SIG-M5 (cell line): ENCODE results near the gene SCAF1.
A peak's percentile ranks its signal among the peaks of the same experiment; 100 is the strongest.

Source experiments
- DNase-seq: peaks from one replicate; lab custom pipeline; 2025; lab: John Stamatoyannopoulos, UW

Gene SCAF1

DNA sequence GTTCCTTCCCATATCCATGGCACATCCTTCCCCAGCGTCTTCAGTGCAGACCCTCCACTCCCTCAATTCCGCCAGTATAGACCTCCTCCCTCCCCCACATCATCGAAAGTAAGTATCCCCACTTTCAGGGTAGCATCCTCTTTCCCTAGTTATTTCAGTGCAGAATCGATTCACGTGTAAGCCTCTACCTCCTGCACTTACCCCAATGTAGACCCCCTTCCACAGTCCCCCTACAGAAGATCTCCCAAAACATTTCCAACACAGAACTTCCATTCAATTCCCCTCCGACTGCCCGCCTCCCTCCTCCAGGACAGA lies 23.0 kb downstream of the SCAF1 start:
- no peak for DNase-seq

DNA sequence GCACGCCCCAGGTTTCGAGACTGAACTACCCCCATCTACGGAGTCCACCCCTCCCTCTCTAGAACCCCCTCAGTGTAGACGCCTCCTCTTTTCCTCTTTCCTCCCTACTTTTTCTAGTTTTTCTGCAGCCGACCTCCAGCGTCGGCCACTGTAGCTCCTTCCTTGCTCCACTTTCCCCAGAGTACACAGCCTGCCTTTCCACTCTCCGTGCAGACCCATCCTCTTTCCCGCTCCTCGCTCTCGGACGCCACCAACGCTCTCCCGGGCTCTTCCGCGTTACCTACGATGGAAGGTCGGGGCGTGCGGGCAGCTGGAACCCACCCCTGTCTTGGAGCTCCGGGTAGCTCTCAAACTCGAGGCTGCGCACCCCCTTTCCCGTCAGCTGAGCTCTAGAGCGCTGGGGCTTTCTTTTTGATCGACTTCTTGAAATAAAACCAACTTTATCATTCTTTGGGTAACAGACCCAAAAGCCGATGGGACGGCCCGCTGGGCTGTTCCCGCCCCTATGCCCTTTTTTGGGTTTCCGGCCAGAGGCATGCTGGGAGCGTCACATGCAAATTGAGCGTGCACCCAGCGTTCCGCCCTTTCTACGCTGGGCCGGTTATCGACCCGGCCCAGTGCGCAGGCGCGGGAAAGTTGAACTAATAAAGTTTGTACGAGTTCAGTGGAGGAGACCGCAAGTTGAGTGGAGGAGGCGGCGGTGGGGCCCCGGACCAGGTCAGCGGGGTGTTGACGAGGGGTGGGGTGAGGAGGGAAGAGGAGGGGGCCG lies 23.5 kb downstream of the SCAF1 start, which contains the start of the genes BCL2L12 and IRF3:
TSS of gene BCL2L12 (plus strand) at position 583 of the 769 bp plus-strand sequence. CDS start 760 bp downstream, outside the sequence.
TSS of gene IRF3 (minus strand) at position 507 of the 769 bp plus-strand sequence. CDS start 1,019 bp downstream, outside the sequence.
- peak; percentile 53 for DNase-seq

DNA sequence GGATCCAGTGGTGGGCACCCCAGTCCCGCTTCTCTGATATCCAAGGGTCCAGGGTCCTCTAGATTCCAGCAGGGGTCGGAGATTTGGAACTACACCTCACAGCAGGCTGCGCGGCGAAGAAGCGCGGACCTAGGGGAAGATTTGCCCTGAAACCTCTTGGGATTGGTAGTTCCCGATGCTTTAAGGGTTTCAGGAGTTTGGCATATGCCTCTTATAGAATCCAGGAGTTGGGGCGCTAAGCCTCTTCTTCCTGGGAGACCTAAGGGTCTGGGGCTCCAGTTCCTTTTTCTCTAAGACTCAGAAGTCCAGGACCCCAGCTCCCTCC lies 24.1 kb downstream of the SCAF1 start:
- no peak for DNase-seq

DNA sequence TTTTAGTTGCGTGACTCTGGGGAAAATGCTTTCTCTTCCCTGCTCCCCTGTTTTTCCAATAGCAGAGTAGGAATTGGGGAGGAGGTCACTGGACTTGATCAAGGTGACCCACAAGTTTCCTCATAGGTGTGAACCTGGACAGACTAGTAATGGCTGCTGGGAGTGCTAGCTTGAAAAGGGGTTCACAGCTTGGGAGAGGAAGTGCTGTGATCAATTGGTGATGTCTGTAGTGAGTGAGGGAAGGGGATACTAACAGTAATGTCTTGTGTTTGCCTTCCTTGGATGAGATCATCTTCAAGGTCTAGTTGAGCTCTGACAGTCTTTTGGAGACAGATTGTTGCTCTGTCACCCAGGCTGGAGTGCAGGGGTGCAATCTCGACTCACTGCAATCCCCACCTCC lies 25.5 kb downstream of the SCAF1 start:
- no peak for DNase-seq

DNA sequence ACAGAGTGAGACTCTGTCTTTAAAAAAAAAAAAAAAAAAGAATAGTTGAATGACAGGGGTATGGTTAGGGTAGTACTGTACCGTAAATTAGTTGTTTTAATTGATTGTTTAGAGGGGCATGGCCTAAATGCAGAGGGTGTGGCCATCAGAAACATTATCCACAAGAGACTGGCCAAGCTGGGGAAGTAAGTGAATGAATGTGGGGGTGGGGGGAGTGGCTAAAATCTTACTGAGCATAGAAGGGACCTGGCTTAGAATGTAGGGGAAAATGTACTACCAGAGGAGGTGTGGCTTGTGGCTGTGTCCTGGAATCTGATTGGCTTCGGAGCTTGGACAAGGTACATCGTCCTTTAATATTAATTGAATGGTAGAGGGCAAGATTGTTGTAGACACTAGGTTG lies 27.5 kb downstream of the SCAF1 start:
- DNase-seq: no peak

DNA sequence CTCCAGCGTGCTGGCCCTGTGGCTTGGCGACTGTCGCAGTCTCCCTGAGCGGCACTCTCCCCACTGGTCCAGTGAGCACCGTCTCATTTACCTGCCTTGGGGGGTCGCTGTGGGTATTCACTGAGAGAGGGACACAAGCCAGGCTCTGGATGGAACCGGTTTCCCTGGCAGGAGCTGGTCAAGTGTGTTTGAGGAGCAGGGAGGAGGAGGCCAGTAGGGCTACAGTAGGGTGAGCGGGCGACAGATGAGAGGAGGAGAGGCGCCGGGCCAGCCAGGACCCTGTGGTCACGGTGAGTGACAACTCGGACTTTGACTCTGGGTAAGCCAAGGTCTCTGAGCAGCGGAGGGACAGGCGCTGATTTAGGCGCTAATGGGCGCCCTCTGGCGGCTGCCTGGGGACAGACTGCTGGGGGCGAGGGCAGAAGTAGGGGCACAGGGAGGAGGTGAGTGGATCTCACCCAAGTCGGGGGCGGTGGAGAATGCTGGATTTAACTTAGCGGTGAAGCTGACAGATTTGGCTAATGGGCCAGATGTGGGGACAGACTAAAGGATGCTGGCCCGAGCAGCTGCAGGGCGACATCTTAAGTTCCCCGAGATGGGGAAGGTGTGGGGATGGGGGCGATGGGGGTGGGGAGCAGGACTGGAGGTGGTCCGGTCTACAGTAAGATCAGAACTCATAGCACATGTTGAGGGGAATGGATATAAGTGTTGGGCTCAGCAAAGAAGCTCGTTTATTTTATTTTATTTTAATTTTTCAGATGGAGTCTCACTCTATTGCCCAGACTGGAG lies 30.3 kb downstream of the SCAF1 start:
- no peak for DNase-seq

DNA sequence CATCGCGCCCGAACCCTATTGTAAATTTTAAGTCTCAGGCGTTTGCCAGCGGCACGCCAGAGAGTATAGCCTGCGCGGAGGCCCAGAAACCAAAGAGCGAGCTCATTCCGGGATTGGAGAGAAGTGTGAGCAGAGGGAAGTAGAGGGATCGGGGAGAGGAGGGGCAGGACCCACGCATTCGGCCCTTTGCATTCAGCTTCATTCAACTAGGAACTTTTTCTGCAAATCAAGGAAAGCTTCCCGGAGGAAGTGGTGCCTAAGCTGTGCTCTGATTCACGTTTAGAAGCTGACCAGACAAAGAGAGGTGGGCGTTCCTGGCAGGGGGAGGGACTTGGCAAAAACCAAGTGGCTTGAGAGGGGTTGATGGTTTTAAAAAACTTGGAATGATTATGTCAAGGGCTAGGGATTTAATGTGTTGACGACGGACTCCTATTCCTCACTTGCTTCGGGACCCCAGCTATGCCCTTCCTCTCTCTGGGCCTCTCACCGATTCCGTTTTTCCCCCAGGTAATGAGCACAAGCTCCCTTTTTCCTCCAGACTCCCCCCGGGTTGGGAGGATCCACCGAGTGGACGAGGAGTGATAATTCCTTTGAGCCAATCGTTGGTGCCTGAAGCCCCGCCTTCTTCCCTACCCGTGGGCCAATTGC lies 34.3 kb downstream of the SCAF1 start:
- no peak for DNase-seq

DNA sequence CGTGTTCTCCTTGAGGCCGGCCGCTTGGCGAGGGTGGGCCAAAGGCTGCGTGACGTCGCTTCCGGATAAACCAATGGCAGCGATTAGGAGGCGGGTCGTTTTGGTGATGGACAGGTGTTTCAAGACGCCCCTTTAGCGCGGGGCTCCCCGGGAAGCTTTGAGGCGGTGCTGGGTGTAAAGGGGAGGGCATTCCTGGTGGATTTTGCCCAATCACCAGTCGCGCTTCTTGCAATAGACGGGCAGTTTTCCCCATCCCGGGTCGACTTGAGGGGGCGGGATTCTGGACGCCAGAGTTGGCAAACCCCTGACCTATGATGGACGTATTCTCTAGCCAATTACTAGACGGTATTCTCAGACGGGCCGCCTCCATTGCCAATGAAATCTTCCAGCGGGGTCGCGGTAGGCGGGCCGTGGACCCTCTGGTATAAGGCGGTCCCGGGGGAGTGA lies 34.8 kb downstream of the SCAF1 start:
- peak; percentile 95 for DNase-seq

DNA sequence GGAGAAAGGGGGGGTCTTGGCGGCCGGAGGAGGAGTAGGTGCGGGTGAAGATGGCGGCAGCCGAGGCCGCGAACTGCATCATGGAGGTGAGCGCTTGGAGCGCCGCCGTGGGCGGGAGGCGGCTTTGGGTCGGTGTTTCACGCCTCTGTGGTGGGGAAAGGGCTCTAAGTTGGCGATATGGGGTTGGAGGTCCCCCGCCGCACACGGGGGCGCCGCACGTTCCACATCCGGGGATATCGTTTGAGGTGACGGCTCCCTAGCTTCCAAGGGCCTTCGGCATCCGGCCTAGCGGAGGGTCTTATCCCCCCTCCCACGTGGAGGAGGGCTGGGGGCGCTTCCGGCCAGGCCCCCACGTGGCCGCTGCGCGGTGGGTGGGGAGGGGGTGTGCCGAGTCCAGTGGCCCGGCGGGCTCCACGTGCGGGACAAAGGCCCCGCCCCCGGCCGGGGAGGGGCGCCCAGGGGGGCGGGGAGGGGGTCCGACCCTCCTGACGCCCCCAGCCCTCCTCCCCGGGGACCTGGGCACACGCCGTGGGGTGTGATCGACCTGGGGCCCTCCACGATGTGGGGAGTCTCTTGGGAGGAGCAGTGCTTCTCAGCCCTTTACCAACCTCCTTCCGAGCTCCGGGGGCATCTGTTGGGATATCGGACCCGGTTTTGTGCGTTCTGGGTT lies 35.4 kb downstream of the SCAF1 start, which contains the start of gene PRMT1:
TSS of gene PRMT1 (plus strand) at position 41 of the 670 bp plus-strand sequence. CDS start at position 51, 10 bp downstream.
- no peak for DNase-seq

DNA sequence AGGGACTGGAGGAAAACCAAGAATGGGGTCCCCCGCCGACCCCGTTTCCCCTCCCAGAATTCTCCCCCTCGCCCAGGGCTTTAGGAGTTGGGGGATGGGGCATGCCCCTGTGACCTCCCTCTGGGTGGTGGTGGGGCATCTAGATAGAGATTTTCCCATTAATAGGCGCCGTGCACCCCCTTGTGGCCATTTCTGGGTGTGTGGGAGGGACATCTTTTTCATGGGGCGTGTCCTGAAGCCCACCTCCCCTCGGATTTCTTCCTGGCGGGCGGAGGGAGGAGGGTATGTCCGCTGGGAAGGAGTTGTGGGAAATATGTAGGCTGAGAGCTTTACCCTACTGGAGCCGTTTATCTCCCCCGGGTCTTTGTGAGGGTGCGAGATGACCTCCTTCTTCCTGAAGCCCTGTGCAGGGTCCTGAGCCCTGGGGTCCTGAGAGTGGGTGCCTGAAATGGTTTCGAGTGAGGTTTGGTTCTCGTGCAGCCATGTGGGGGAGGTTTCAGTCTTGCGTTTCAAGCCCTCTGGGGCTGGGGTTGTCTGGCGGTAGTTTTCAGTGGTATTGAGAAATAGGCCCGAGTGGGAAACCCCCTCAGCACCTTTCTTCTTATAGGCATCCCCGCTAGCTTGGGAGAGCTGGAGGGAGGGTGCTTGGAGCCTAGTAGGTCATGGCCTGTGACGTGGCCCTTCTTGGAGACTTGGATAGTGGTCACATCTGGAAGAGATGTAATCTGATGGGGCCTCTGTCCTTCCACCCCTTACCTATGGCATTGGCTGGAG lies 36.1 kb downstream of the SCAF1 start:
- no peak for DNase-seq

DNA sequence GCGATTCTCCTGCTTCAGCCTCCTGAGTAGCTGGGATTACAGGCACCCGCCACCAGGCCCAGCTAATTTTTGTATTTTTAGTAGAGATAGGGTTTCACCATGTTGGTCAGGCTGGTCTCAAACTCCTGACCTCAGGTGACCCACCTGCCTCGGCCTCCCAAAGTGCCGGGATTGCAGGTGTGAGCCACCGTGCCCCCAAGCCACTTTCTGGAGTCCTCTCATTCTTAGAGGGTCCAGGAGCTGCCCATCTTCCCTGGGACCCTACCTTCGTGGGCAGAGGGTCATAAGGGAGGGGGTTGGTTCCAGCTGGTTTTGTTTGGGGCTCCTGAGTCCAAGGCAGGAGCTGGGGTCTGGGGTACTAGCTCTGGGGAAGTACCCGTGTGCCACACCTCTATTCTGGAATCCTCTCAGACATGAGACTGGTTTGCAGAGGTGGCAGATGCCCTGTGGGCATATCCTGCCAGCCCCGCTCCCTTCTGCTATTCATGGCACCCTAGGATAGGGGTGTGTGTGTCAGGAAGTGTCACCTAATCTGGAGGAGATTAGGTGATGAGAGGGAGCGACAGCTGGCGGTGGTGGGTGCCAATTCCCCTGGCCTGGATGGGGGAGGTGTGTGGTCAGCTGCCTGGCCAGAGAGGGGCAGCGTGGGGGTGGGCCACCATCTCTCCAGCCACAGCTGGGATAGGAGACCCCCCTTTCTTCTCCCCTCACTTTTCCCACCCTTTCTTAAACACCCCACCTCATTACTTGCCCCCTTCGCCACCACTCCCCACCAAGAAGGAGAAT lies 37.2 kb downstream of the SCAF1 start:
- no peak for DNase-seq

DNA sequence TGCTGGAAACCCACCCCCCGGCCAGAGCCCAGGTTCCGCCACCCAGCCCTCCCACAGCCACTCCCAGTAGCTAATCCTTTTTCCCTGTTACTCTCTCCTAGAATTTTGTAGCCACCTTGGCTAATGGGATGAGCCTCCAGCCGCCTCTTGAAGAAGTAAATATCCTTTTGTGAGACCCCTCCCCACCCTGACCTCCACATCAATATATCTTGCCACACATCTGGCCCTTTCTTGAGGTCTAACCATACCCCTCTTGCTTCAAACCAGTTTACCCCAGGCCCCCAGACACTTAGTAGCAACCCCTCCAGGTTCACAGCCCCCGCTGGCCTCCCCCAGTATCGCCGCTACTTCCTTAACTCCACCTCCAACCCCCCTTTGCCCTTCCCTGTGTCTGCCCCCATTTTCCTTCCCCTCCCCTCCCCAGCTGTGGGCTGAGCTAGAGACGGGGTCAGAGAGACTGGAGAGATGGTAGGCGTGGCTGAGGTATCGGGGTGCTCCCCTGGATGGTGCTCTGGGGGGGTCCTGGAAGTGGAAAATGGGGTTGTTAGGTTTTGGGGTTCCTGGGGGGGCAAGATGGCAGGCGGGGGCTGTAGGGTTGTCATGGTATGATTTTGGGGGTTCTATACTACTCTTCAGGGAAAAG lies 37.9 kb downstream of the SCAF1 start:
- DNase-seq: no peak

DNA sequence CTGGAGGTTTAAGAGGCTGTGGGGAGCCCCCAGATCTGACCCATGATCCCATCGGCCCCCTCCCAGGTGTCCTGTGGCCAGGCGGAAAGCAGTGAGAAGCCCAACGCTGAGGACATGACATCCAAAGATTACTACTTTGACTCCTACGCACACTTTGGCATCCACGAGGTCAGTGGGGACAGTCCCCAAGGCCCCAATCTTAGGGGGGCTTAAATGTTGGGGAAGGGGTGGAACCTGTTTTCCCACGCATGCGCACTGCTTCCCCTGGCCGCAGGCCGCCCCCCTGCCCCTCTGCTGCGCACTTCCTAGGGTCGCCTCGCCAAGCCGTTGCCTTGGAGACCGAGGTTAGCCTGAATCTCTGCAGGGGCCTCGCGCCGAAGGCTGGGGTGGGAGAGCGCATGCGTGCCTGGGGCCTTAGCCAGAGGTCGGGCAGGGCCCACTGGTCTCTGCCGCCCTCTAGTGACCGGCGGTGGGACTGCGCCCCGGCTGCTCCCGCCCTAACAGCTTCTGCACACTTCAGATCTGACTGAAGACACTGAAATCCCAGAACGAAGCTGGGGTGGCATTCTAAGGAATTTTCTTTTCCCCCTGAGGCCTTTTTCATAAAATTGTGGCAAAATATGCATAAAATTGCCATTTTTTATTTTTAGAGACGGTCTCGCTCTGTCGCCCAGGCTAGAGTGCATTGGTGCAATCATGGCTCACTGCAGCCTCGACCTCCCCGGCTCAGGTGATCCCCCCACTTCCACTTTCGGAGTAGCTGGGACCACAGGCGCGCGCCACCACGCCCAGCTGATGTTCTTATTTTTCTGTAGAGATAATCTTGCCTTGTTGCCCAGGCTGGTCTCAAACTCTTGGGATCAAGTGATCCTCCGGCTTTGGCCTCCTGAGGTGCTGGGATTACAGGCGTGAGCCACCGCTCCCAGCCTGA lies 38.7 kb downstream of the SCAF1 start:
- no peak for DNase-seq

DNA sequence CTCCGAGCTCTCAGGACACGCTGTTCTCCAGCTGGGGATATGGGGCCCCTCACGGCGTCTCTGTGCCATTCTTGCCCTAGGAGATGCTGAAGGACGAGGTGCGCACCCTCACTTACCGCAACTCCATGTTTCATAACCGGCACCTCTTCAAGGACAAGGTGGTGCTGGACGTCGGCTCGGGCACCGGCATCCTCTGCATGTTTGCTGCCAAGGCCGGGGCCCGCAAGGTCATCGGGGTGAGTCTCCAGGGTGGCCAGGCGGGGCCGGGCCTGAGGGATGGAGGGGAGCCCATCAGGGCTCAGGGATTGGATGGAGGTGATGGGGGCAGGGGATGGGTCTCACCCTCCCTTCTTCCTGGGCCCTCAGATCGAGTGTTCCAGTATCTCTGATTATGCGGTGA lies 39.8 kb downstream of the SCAF1 start:
- DNase-seq: no peak

DNA sequence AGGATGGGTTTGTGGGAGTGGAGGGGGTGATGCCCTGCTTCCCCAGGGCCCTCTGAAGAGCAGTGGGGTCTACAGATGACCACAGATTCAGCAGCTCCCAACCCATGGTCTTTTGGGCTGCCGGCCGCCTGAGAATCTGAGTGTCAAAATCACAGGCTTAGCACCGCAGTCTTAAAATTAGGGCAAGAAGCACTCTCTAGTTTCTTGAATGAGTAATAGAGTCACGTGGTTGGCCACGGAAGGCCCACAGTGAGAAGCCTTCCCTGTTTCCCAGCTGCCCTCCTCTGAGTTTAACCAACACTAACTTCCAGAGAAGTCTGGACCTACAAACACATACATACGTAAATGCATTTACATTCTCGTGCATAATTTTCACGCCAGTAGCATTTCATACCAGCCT lies 40.3 kb downstream of the SCAF1 start:
- no peak for DNase-seq

DNA sequence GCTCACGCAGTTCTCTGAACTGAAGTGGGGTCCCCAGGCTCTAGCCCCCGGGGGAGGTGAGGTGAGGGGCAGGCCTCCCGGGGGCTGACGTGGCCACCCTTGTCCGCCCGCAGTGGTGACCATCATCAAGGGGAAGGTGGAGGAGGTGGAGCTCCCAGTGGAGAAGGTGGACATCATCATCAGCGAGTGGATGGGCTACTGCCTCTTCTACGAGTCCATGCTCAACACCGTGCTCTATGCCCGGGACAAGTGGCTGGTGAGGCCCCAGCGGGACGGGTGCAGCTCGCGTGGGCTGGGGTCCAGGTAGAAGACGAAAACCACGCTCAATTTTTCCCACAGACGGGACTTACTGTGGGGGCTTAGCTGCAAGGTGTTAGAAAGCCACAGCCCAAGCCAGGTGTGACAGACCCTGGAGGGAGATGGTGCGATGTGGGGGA lies 41.8 kb downstream of the SCAF1 start:
- no peak for DNase-seq

DNA sequence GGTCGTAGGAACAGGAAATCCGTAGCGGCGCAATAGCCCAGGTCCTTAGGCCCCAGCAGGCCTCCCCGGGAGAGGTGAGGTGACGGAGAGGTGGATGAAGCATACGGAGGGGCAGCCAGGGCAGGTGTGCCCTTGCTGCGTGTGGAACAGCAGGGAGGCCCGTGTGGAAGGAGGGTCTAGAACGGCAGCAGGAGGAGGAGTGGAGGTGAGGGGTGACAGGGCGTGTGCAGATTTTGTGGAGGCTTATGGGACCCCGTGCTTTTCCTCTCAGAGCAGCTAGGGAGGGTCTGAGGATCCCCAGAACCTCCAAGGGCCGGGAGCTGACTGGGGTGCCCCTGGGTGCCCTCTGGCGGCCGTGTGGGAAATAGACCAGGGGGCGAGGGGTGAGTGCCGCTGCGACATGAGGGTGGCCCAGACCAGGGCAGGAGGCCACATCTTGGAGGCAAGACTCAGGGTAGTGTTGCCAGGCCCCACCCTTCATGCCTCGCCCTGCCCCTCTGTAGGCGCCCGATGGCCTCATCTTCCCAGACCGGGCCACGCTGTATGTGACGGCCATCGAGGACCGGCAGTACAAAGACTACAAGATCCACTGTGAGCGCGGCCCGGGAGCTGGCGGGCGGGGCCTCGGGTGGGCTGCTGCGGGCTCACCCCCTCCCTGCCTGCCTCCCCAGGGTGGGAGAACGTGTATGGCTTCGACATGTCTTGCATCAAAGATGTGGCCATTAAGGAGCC lies 42.4 kb downstream of the SCAF1 start:
- no peak for DNase-seq

DNA sequence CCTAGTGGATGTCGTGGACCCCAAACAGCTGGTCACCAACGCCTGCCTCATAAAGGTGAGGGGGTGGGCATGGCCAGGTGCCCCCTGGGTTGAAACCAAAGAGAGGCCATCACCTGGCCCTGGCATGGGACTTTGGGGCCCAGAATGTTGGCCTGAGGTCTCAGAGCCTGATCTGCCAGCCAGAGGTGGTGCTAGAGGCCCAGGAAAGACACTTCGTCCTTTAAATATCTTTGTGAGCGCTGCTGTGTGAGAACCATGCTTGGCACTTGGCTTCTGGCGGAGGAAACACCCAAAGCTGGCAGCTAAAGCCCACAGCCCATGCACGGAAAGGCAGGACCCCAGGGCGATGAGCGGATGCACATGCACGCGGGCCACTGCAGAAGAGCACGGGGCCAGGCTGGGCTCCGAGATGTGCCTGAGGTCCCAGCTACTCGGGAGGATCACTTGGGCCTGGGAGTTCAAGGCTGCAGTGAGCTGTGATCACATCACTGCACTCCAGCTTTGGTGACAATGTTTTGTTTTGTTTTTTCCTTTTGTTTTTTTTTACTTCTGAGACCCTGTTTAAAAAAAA lies 43.1 kb downstream of the SCAF1 start:
- DNase-seq: no peak
